GM23338 (cell line): ENCODE measurements around the gene FEM1A. TPM values are rescaled to one million over a fixed set of nuclear protein-coding genes. Genes with fewer than 3 reads are reported as not detected.

Source experiments
- ATAC-seq: fragments of 200-7000 bp; cut with Tn5 transposase; 3 replicates; pipeline ENCODE4 v1.9.1; 2020
- DNase-seq: peaks from one replicate; pipeline ENCODE4 v3.0.0-alpha.2; 2015; ENCODE audit warnings: low spot score
- H2AFZ ChIP-seq: fragments of 200-600 bp; sonication (generic); 2 replicates; pipeline ENCODE4 v1.8.0; 2016; ENCODE audit warnings: antibody characterized with exemption, mild to moderate bottlenecking, moderate library complexity
- H3F3A ChIP-seq: fragments of 200-600 bp; sonication (generic); replicated peaks from 2 replicates; pipeline ENCODE4 v1.8.0; 2017; ENCODE audit warnings: antibody characterized with exemption, mixed run types, low read depth
- H3K27ac ChIP-seq: fragments of 200-600 bp; sonication (generic); 2 replicates; pipeline ENCODE4 v1.6.1; 2016; ENCODE audit warnings: low read depth
- H3K27me3 ChIP-seq: fragments of 200-600 bp; sonication (generic); 2 replicates; pipeline ENCODE4 v1.8.0; 2016; ENCODE audit warnings: mild to moderate bottlenecking, mixed run types, moderate library complexity; ENCODE audit not compliant: insufficient read depth
- H3K36me3 ChIP-seq: fragments of 200-600 bp; sonication (generic); 2 replicates; pipeline ENCODE4 v1.8.0; 2016; ENCODE audit warnings: mild to moderate bottlenecking; ENCODE audit not compliant: insufficient read depth
- H3K4me1 ChIP-seq: fragments of 200-600 bp; sonication (generic); 2 replicates; pipeline ENCODE4 v1.8.0; 2016; ENCODE audit warnings: mild to moderate bottlenecking, moderate library complexity; ENCODE audit not compliant: insufficient read depth
- H3K4me2 ChIP-seq: fragments of 200-600 bp; sonication (generic); 2 replicates; pipeline ENCODE4 v1.7.1; 2017; ENCODE audit warnings: mixed run types
- H3K4me3 ChIP-seq: fragments of 200-600 bp; sonication (generic); 2 replicates; pipeline ENCODE4 v1.6.1; 2016; ENCODE audit warnings: mixed run types
- H3K79me2 ChIP-seq: fragments of 200-600 bp; sonication (generic); replicated peaks from 2 replicates; pipeline ENCODE4 v1.8.0; 2017; ENCODE audit warnings: mild to moderate bottlenecking; ENCODE audit not compliant: insufficient read depth
- H3K9me2 ChIP-seq: fragments of 200-600 bp; sonication (generic); 2 replicates; pipeline ENCODE4 v1.8.0; 2017; ENCODE audit not compliant: insufficient read depth
- H4K20me1 ChIP-seq: fragments of 200-600 bp; sonication (generic); replicated peaks from 2 replicates; pipeline ENCODE4 v1.8.0; 2017; ENCODE audit warnings: mild to moderate bottlenecking; ENCODE audit not compliant: insufficient read depth
- H3K27ac Mint-ChIP-seq: 2 replicates; pipeline ENCODE4 v1.8.0; 2020; ENCODE audit warnings: inconsistent platforms, mild to moderate bottlenecking, moderate library complexity, mixed read lengths
- H3K27me3 Mint-ChIP-seq: 3 replicates; pipeline ENCODE4 v1.8.0; 2022; ENCODE audit warnings: low read depth, mild to moderate bottlenecking, moderate library complexity, mixed read lengths, inconsistent platforms; ENCODE audit not compliant: insufficient read depth, poor library complexity
- H3K36me3 Mint-ChIP-seq: 3 replicates; pipeline ENCODE4 v1.8.0; 2021; ENCODE audit warnings: low read depth, mild to moderate bottlenecking, inconsistent platforms, moderate library complexity, mixed read lengths
- H3K4me1 Mint-ChIP-seq: 3 replicates; pipeline ENCODE4 v1.8.0; 2020; ENCODE audit warnings: mild to moderate bottlenecking, inconsistent platforms, mixed read lengths
- H3K4me3 Mint-ChIP-seq: 3 replicates; pipeline ENCODE4 v1.8.0; 2021; ENCODE audit warnings: moderate library complexity, mild to moderate bottlenecking, inconsistent platforms, mixed read lengths
- H3K9me3 Mint-ChIP-seq: 3 replicates; pipeline ENCODE4 v1.8.0; 2020; ENCODE audit warnings: moderate library complexity, mild to moderate bottlenecking, inconsistent platforms, mixed read lengths
- CREB1 ChIP-seq: fragments of 250-450 bp; sonication (Bioruptor Pico); IDR thresholded peaks from 2 replicates; pipeline ENCODE4 v1.5.0; 2020; ENCODE audit warnings: low read depth, mild to moderate bottlenecking, moderate library complexity
- CTCF ChIP-seq, 2 experiments: fragments of 200-600 bp in 1 of 2; sonication (generic) in 1 of 2; conservative IDR thresholded peaks; 2 replicates each; pipeline versions ENCODE4 v1.5.1 to v1.6.1; 2016 to 2017; ENCODE audit warnings: antibody characterized with exemption in 2 of 2, low read depth in 2 of 2, mild to moderate bottlenecking in 2 of 2, moderate library complexity in 1 of 2
- ETS1 ChIP-seq: IDR thresholded peaks from 2 replicates; pipeline ENCODE4 v1.6.1; 2016; ENCODE audit warnings: antibody characterized with exemption
- EZH2 ChIP-seq: fragments of 200-600 bp; sonication (generic); IDR thresholded peaks from one replicate; pipeline ENCODE4 v1.8.0; 2017; ENCODE audit warnings: antibody characterized with exemption, mild to moderate bottlenecking, low read depth; ENCODE audit not compliant: unreplicated experiment
- EZH2phosphoT487 ChIP-seq: fragments of 200-600 bp; sonication (generic); IDR thresholded peaks from one replicate; pipeline ENCODE4 v1.8.1; 2018; ENCODE audit warnings: antibody characterized with exemption; ENCODE audit not compliant: unreplicated experiment
- JUNB ChIP-seq: IDR thresholded peaks from one replicate; pipeline ENCODE4 v1.6.1; 2016; ENCODE audit warnings: antibody characterized with exemption; ENCODE audit not compliant: unreplicated experiment
- NANOG ChIP-seq: IDR thresholded peaks from 2 replicates; pipeline ENCODE4 v1.6.1; 2016; ENCODE audit warnings: antibody characterized with exemption, borderline replicate concordance
- POLR2AphosphoS5 ChIP-seq: IDR thresholded peaks from 2 replicates; pipeline ENCODE4 v1.6.1; 2016; ENCODE audit warnings: antibody characterized with exemption, low read depth
- REST ChIP-seq: IDR thresholded peaks from one replicate; pipeline ENCODE4 v1.6.1; 2018; ENCODE audit warnings: antibody characterized with exemption; ENCODE audit not compliant: unreplicated experiment
- STAT1 ChIP-seq: IDR thresholded peaks from one replicate; pipeline ENCODE4 v1.6.1; 2016; ENCODE audit warnings: antibody characterized with exemption; ENCODE audit not compliant: unreplicated experiment
- ZNF114 ChIP-seq: fragments of 250-450 bp; sonication (Bioruptor Pico); IDR thresholded peaks from 2 replicates; pipeline ENCODE4 v1.5.0; 2020; ENCODE audit warnings: mild to moderate bottlenecking, moderate library complexity
- ZNF331 ChIP-seq: fragments of 250-450 bp; sonication (Bioruptor Pico); IDR thresholded peaks from 2 replicates; pipeline ENCODE4 v1.5.0; 2020; ENCODE audit warnings: low read depth, mild to moderate bottlenecking, moderate library complexity
- ZNF462 ChIP-seq: fragments of 250-450 bp; sonication (Bioruptor Pico); IDR thresholded peaks from 2 replicates; pipeline ENCODE4 v1.5.0; 2020; ENCODE audit warnings: mild to moderate bottlenecking, moderate library complexity
- polyA plus RNA-seq: library from polyadenylated mRNA; unstranded; fragments of >200 nt; fragmentation: Nextera tagmentation; extraction: Ambion mirVana; gene quantifications from 2 replicates; pipeline ENCODE4 v1.2.1, GENCODE V29; 2016
- total RNA-seq: library from RNA; depleted of rRNA; stranded (reverse); fragments of >200 nt; shearing (Covaris generic); gene quantifications from 2 replicates; pipeline ENCODE4 v1.2.3, GENCODE V29; 2014

The FEM1A gene
- total and polyA plus RNA-seq, 2 experiments from 2014 or later = 0.87 to 16.5 TPM

- H3K27ac ChIP-seq = no peak overlapping the region
- H3K4me3 Mint-ChIP-seq = no peak overlapping the region
- no peak for ATAC-seq
These were observed 17.4 kb upstream of the FEM1A start for GRCh38 chr19:4774136-4774535.

More at GRCh38 chr19:4774136-4774535, 17.4 kb upstream of the FEM1A start:
- Histone ChIP-seq H3F3A (no peaks in the 10 kb centered on the region), H3K4me1 (no peaks in the 10 kb centered on the region), H2AFZ (no peak overlapping the region), H3K36me3 (no peaks in the 10 kb centered on the region), H3K4me3 (no peak overlapping the region), H3K9me2 (no peaks in the 10 kb centered on the region), H3K27me3 (no peaks in the 10 kb centered on the region), H4K20me1 (no peaks in the 10 kb centered on the region), H3K79me2 (no peaks in the 10 kb centered on the region), H3K4me2 (no peak overlapping the region)
- H3K4me1 Mint-ChIP-seq = no peaks in the 10 kb centered on the region; the same call in 2 of the 3 replicates
- DNase-seq = no peak
- no peaks in the 10 kb centered on the region for H3K36me3 Mint-ChIP-seq
- TF ChIP-seq ZNF114 (CRISPR knock-in tag) = no peak
- TF ChIP-seq ETS1 = no peak
- TF ChIP-seq NANOG = no peak
- TF ChIP-seq POLR2AphosphoS5 = no peak
- TF ChIP-seq ZNF331 (CRISPR knock-in tag) = no peak
- TF ChIP-seq REST = no peak
- no peak for TF ChIP-seq JUNB
- no peak for TF ChIP-seq CREB1 (CRISPR knock-in tag)
- TF ChIP-seq STAT1 = no peak
- no peak for TF ChIP-seq ZNF462 (CRISPR knock-in tag)
- no peak for TF ChIP-seq CTCF (conservative IDR thresholded peaks at IDR 0.05; ENCODE audit: low read depth in 2 of 2)
- TF ChIP-seq EZH2phosphoT487 = no peak
- TF ChIP-seq EZH2 = no peak
- no peak overlapping the region for H3K27ac Mint-ChIP-seq
- peaks cover 2% of the 10 kb centered on the region; the same call in 1 of the 3 replicates for H3K9me3 Mint-ChIP-seq
- H3K27me3 Mint-ChIP-seq = peaks cover 17% of the 10 kb centered on the region
